Right ventricle myocardium inferior (tissue), 1 donor: ENCODE data around the gene RXRA. TPM values are rescaled to one million over a fixed set of nuclear protein-coding genes. Genes with fewer than 3 reads are reported as not detected.

Source experiments
- ATAC-seq: fragments of 200-7000 bp; cut with Tn5 transposase; one replicate; pipeline ENCODE4 v1.9.1; 2020; ENCODE audit warnings: mild to moderate bottlenecking, moderate library complexity
- DNase-seq: peaks from one replicate; pipeline ENCODE4 v3.0.0; 2021; ENCODE audit errors: missing footprints
- intact Hi-C: fragments of 100-400 bp; cut with DNase I; formaldehyde crosslinking; loops from one replicate; pipeline ENCODE4 v1.11.0; 2022
- total RNA-seq: library from RNA; stranded (reverse); fragmentation: NEBNext Ultra II Directional; extraction: Animal tissue kit (Norgen Biotek cat#: 25700); gene quantifications from one replicate; pipeline ENCODE4 v1.2.1, GENCODE V29; 2021
- donor health status: DM: no; HTN: yes; CAD: no; lungs with severe emphysema.

Gene RXRA
- total RNA-seq, 1 donor from 2014 or later: 91.1 TPM

DNA sequence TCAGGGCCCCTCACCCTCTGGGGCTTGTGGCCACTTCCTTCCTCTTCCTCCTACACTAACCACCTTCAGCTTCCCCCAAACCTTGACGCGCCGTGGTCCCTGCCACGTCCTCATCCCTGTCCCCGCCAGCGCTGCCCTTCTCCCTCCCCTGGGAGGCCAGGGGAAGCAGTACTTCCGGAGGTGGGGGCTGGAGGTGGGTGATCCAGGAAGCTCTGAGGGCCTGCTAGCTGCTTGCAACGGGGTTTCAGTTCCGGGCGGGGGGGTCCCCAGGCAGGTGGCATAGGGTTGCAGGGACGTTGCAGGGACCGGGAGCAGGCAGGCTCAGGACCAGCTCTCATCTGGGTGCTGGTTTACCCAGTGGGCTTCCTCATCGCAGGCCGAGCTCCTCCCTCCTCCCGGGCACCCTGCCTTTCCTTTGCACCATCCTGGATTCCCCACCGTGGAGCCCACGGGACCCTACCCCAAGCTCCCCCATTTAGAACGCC lies 70.0 kb downstream of the RXRA start:
- DNase-seq (peak; percentile 88), ATAC-seq (no peak)
- intact Hi-C loops: no loop called here

GRCh38 chr9:134396825-134397224 lies 70.6 kb downstream of the RXRA start:
- intact Hi-C loops: no loop called here
- DNase-seq (no peak), ATAC-seq (no peak)

- intact Hi-C loops: no loop called here
- ATAC-seq (no peak), DNase-seq (no peak)
Measured at GRCh38 chr9:134398756-134399155, 72.5 kb downstream of the RXRA start.

DNA sequence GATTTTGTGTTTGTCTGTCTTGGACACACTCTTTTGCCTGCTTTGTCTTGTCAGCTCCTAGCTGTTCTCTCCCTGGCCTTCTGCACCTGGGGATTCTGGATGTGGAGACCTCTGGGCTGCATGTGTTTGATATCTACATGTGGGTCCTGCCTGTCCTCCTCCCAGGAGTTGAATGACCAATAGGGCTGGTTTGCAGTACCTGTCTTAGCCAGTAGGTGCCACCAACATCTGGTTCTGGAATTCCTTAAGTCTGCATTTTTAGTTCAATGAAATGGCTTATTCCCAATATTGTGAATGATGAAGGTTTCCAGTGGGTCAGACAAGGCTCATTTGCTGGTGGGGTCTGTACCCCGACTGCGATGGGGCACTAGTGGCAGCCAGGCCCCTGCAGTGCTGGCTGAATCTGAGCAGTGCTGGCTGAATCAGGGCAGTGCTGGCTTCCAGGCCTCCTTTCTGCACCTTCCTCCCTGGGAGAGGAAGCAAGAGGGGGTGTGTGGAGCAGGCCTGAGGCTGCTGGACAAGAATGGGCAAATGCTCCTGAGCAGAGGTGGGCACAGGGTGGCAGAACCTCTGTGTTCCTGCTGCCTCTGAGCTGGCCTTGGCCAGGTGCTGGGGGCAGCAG lies 73.3 kb downstream of the RXRA start:
- DNase-seq: no peak
- ATAC-seq: no peak
- intact Hi-C loops: no loop called here

GRCh38 chr9:134400283-134400682 lies 74.0 kb downstream of the RXRA start:
- no peak for ATAC-seq
- intact Hi-C loops: no loop called here

GRCh38 chr9:134401391-134401790 lies 75.1 kb downstream of the RXRA start:
- ATAC-seq: no peak
- no peak for DNase-seq
- intact Hi-C loops: no loop called here

More at GRCh38 chr9:134400283-134400682, 74.0 kb downstream of the RXRA start:
- DNase-seq: no peak

DNA sequence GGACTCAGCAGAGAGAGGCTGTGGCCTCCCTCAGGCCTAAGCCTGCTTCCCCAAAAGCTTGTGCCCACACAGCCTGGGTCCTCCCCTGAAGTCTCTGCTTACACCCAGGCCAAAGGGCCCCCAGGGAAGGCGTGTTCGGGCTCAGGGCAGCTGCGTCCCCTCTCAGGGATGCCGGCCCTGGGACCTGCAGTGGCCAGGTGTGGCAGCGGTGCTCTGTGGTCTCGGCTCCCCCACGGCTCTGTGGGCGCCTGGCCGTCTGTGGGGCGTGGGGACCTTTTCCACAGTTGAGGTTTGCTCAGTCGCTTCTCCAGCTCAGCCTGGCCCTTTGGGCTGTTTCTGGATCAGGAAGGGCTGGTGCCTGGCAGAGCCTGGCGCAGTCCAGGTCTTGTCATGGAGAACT lies 75.9 kb downstream of the RXRA start:
- intact Hi-C loops: no loop called here
- ATAC-seq (no peak), DNase-seq (no peak)

DNA sequence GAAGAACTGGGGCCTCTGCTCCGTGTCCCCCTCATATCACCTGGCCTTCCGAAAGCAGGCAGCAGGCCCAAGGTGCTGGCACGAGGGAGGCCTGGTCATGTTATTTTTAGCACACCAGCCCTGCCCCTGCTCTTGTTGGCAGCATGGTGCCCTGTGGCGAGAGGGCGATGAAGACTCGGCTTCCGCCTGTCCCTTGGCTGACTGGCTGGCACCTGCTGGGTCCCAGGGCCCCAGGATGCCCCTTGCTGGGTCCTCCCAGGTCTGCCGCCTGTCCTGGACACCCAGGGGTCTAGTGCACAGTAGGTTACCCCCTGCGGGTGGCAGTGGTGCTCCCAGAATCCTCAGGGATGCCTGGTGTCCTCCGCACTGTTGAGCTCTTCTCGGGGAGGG lies 77.0 kb downstream of the RXRA start:
- DNase-seq (no peak), ATAC-seq (peak; percentile 43)
- intact Hi-C loops: no loop called here

GRCh38 chr9:134403682-134404301 lies 77.5 kb downstream of the RXRA start:
- intact Hi-C loops: no loop called here
- ATAC-seq (peak; percentile 6), DNase-seq (peak; percentile 94)

DNA sequence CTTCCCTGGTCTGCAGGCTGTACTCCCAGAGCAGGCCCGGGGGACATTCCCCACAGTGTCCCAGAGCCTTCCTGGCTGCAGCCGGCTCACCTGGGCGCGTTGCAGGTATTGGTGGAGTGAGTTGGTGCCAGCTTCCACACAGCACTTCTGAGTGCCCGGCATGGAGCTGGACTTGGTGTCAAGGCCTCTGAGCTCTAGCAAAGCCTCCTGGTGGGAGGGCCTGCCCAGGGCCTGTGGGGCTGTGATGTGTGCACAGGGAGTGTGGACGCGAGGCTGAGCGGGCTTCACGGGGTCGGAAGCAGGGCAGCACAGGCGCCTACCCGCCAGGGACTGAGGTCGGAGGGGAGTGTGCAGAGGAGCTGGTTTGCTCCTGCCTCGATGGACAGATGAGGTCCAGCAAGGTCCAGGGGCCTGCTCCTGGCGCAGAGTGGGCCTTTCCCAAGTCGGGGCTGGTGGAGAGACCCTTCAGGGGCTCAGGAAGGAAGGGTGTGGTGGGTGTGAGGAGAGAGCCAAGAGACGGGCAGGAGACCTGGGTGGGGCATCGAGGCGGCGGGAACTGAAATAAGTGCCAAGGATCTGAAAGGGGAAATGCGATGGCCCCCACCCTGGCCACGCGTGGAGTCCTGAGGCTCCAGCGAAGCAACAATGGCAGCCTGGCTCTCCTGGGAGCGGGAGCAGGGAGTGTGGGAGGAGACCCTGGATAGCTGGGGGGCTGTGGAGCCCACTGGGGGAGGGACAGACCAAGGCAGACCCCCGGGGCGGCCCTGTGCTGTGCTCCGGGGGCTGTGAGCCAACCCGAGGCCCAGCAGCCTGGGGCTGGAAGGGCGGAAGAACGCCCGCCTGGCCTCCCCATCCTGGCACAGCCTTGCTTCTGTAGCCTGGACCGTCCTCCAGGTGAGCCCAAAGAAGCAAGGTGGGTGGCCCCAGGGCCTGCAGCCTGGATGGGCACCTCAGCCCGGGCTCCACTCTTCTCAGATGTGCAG lies 78.4 kb downstream of the RXRA start:
- intact Hi-C loops: loop anchor here (5.0 kb wide), 1 partner anchor 77 kb away; the partner anchor contains the start of gene RXRA
- no peak for DNase-seq
- no peak for ATAC-seq

- intact Hi-C loops: loop anchor here (5.0 kb wide), 1 partner anchor 78 kb away; the partner anchor contains the start of gene RXRA
- ATAC-seq (no peak), DNase-seq (peak; percentile 87)
Measured at GRCh38 chr9:134405527-134405926, 79.3 kb downstream of the RXRA start.

DNA sequence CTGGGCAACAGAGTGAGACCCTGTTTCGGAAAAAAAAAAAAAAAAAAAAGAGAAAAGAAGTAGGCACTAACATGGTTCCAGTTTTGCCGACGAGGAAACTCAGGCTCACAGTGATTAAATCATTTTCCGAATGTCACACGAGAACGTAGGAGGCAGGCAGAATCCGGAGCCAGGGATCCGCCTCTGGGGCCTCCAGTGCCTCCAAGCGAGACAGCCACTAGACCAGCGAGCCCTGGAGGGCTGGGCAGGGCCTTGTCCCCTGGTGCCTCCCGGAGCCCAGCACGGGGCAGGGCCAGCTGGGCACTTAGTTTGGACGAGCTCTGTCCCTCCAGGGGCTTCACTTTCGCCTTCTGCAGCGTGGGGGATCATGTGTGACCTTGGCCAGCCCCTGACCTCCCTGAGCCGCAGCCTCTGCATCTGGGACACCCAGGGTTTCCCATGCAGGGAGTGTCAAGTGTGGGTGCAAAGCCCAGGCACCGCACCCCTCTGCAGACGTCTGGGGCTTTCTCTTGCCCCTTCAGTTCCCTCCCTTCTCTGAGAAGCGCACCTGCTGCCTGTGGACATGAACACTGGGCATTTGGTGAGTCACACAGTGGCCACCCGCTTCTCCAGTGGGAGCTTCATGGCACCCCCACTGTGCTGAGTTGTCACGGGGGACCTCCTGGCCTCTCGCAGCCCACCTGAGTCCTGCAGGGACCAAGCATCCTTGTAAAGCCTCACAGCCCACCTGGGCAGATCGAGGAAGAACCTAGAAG lies 80.3 kb downstream of the RXRA start:
- no peak for DNase-seq
- intact Hi-C loops: loop anchor here (2.0 to 5.0 kb wide), 3 partner anchors 28 to 79 kb away; partner anchors contain the start of gene RXRA
- ATAC-seq: no peak

DNA sequence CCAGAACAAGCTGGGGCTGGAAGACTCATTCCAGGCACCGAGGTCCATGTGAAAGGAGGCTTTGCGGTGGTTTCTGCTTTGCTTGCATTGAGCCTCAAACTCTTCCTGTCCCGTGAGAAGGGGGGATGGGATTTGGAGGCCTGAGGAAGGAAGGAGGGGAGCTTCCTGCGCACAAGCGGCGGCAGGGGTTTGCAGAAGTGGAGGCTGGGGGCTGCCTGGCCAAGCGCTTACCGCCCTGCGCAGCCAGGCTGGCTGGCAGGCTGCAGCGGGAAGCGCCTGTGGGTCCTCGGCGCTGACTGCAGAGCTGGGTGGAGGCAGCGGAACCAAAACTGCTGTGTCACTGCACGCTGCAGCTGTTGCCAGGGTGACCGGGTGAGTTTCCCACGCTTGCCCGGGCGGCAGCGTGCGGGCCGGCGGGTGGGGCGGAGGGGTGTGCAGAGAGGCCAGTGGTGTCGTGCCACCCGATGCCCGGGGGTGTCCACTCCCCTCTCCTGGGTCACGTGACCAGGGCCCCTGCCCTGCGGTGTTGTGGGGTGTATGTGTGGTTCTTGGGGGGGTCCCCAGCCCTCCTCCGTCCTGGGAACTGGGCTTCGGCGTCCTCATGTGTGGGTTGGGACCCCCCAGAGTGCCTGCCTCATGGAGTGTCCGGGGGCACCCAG lies 81.0 kb downstream of the RXRA start:
- DNase-seq: peak; percentile 97
- intact Hi-C loops: loop anchor here (2.0 to 5.0 kb wide), 3 partner anchors 28 to 80 kb away; partner anchors contain the start of gene RXRA
- ATAC-seq: peak; percentile 74

DNA sequence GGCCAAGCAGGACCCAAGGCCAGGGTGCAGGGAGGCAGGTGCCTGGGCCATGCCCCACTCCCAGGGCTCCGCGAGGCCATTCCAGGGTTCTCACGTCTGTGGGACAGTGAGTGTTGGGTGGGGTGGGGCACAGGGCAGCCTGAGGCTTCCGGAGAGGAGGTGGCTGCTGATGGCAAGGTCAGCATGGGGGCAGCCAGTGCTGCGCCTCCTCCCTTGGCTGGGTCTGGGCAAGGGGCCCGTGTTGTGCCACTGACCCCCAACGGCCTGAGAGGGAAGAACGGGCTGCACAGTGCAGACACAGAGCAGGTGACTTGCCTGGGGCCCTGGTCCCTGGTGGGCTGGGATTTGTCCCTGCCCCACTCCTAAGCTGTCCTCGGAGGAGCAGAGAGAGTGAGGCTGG lies 82.1 kb downstream of the RXRA start:
- DNase-seq (no peak), ATAC-seq (peak; percentile 51)
- intact Hi-C loops: loop anchor here (5.0 kb wide), 1 partner anchor 81 kb away; the partner anchor contains the start of gene RXRA

- intact Hi-C loops: loop anchor here (5.0 kb wide), 1 partner anchor 82 kb away; the partner anchor contains the start of gene RXRA
- no peak for ATAC-seq
- DNase-seq: peak; percentile 82
Measured at GRCh38 chr9:134408939-134409737, 82.9 kb downstream of the RXRA start.

- no peak for ATAC-seq
- DNase-seq: no peak
- intact Hi-C loops: no loop called here
Measured at GRCh38 chr9:134410071-134410834, 84.0 kb downstream of the RXRA start.
